ENCODE data around the gene ROR2.
"Not testable (repeated sequence)": the region's sequence is repeated elsewhere in the genome, so short reads cannot be mapped to it uniquely, and the experiment has no call there.

ROR2 gene

DNA sequence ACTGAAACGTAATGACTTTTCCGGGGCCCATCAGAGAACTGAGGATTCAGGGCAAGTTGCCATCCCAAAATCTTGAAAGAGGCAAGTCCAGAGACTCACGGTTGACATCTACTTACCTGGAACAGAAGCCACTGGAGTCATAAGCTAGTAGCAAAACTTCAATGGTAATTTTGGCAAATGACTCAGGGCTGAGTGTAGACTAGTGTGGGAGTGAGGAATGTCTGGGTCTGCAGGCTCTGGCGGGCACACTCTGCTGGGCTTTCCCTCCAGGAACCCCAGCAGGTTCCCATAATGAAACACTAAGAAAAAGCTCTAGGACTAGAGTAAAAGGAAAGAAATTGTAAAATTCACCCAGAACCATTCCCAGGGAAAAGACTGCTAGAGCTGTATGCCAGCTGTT is 403.5 kb downstream of the ROR2 start:
- DNase-seq, result no peak

DNA sequence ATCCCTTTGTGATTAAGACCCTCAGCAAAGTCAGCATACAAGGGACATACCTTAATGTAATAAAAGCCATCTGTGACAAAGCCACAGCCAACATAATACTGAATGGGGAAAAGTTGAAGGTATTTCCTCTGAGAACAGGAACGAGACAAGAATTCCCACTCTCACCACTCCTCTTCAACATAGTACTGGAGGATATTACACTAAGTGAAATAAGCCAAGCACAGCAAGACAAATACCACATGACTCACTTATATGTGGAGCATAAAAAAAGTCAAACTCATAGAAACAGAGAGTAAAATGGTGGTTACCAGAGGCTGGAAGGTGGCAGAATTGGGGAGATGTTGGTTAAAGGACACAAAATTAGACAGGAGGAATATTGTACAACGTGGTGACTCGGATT is 408.3 kb downstream of the ROR2 start:
- DNase-seq, result no peak

DNA sequence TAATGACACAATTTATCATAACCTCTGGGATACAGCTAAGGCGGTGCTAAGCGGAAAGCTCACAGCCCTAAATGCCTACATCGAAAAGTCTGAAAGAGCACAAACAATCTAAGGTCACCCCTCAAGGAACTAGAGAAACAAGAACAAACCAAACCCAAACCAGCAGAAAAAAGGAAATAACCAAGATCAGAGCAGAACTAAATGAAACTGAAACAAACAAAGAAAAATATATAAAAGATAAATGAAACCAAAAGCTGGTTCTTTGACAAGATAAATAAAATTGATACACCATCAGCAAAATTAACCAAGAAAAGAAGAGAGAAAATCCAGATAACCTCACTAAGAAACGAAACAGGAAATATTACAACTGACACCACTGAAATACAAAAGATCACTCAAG is 409.5 kb downstream of the ROR2 start:
- not testable (repeated sequence) for DNase-seq

DNA sequence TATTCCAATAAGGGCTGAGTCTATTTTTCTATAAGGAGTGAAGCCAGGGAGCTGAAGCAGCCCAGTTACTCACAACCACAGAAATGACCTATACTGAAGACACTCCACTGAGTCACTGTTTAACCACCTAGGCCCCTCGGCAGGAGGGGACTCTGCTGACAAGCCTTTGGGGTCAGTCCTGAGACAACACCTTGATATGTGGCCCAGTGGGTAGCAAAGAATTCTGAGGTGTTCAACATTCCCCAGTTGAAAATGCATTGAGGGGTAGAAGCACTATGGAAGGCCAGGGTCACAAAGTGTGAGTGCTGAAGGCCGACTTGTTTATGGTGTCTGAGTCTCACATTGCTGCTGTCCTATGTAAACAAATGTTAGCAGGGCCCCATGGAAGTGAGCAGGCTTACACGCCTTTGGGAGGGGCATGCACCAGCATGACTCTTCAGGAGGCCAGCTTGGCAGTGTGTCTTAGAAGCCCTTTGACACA is 413.8 kb downstream of the ROR2 start:
- no peak for DNase-seq

GRCh38 chr9:91534374-91534773 is 415.7 kb downstream of the ROR2 start:
- no peak for DNase-seq

DNA sequence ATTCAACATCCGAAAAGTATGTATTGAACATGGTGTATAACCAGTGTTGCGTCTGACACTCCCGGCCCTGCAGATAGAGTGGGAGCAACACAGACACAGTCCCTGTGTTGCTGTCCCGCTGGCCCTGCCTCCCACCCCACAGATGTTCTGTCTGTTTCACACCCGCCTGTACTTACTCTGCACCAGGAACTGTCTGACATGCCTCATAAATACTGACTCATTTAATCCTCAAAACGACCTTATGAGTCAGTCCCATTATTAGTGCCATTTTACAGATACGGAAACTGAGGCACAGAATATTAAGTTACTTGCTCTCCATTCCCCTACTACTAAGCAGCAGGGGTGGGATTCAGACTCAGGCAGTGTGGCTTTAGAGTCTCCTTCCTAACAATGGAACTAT is 416.6 kb downstream of the ROR2 start:
- DNase-seq, result no peak

GRCh38 chr9:91532325-91532724 is 417.7 kb downstream of the ROR2 start:
- no peak for DNase-seq

DNA sequence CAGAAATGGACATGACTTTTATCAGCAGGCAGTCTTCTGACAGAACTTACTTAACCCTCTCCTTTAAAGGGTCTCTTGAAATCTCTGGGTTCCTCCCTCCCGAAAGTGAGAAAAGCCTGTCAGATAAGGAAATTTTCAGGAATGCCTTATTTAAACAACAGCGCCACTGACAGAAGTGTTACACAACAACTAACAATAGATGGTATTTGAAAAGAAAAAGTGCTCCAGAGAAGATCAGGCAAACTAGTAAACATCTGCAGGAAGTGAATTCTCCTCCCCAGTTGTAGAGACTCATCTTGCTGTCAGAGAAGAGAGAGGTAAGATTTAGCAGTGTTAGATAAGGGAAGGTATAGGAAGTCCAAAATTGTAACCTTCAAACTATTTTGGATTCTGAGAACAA is 419.2 kb downstream of the ROR2 start:
- DNase-seq, result no peak

GRCh38 chr9:91522481-91522880 is 427.5 kb downstream of the ROR2 start:
- DNase-seq, result no peak

DNA sequence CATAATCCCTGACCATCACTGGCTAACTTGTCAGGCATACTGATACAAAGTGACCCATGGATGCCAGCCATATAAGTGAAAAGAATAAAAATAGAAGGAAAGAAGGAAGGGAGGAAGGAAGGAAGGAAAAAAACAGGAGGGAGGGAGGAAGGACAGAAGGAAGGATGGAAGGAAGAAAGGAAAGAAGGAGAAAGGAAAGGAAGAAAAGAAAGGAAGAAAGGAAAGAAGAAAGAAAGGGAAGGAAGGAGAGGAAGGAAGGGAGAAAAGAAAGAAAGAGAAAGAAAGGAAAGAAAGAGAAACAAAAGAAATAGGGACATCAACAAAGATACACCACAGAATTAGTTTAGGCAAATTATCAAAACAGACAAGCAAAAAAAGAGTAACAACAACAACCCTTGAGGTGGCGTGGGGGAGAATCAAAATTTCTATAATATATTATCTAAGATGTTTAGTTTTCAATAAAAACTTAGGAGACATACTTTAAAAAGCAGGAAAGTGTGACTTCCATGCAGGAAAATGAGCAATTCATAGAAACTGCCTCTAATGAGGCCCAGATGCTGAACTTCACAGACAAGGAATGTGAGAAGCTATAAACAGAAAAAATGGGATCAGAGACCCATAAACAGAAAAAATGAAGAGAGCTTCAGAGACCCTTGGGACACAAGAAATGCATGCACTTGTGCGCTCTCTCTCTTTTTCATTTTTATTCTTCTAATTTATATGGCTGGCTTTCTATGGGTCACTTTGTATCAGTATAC is 430.3 kb downstream of the ROR2 start:
- no peak for DNase-seq

DNA sequence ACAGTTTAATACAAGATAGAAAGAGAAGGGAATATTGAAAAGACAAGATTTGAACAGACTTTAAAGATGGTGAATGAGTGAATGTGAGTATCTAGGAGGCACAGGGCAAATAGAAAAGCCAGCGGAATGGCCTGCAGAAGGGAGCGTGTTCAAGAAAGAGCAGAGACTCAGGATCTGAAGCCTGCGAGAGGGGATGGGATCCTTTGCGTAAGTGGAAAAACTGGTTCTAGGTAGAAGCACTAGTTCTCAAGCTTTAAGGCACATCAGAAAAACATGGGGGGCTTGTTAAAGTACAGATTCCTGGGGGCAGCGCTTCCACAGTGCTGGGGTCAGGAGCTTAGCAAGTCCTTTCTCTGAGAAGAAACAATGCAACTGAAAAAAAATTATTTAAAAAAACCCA is 431.6 kb downstream of the ROR2 start:
- DNase-seq, result no peak

- no peak for DNase-seq
Measured at GRCh38 chr9:91517801-91518200, 432.2 kb downstream of the ROR2 start.

GRCh38 chr9:91517332-91517731 is 432.7 kb downstream of the ROR2 start:
- not testable (repeated sequence) for DNase-seq

GRCh38 chr9:91516777-91517176 is 433.3 kb downstream of the ROR2 start:
- DNase-seq, result no peak

GRCh38 chr9:91516081-91516480 is 433.9 kb downstream of the ROR2 start:
- no peak for DNase-seq

DNA sequence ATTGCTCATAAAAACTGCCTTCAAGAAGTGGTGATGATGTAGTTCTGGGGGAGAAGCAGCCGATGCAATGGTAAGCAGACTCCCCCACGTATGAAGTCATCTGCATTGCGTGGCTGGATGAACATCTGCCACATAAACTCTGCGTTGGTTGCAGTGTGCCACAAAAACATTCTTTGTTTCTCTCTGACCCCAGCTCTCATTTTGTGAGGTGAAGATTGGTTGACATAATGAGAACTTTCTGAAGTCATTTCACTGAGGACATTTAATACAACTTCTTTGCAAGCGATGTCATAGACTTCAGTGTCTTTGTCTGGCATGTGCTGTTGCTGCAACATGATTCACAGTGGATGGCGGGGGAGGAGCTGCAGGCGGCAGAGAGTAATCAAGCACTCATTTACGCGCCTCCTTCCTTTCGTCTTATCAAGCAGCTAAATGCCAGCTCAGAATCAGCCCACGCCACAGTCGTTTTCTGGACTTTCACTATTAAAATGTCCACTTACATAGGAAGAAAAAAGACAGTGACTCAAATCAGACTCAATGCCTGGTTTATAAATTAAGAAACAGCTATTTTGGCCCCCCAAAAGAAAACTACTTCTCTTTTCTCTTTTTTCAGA is 434.8 kb downstream of the ROR2 start:
- DNase-seq, result no peak
